K562 (cell line): ENCODE results near the gene SH3RF1. TPM values are rescaled to one million over a fixed set of nuclear protein-coding genes. Genes with fewer than 3 reads are reported as not detected.

Source experiments
- ATAC-seq: fragments of 200-7000 bp; cut with Tn5 transposase; 3 replicates; pipeline ENCODE4 v1.9.1; 2020; ENCODE audit warnings: moderate library complexity
- BruUV-seq: library from RNA; stranded (reverse); fragments of 400-500 nt; replicated peaks from 2 replicates; lab custom pipeline; 2021; lab: Mats Ljungman, UMichigan
- CTCF ChIA-PET: fragments of 300-600 bp; formaldehyde crosslinking; extraction: SDS; loops from one replicate; lab custom pipeline; 2021; ENCODE audit warnings: low intra/inter-chr PET ratio; lab: Yijun Ruan, JAX
- POLR2A ChIA-PET: fragments of 300-600, 350-650 bp; sonication (Branson Sonifier 250); formaldehyde crosslinking; extraction: SDS; loops from one replicate; lab custom pipeline; 2021; ENCODE audit warnings: antibody characterized with exemption, inconsistent platforms; lab: Yijun Ruan, JAX
- DNase-seq, 4 experiments: peaks; one replicate each; pipeline versions ENCODE4 v3.0.0 to v3.0.0-alpha.2; 2011 to 2018; ENCODE audit warnings: low spot score in 3 of 4, mixed read lengths in 3 of 4; ENCODE audit errors: extremely low read depth in 1 of 4
- FAIRE-seq: peaks from 2 replicates; lab custom pipeline; 2011; peaks lifted over from hg19 to GRCh38; lab: Jason Lieb, UNC
- H2AFZ ChIP-seq: 2 replicates; pipeline ENCODE4 v1.6.0; 2011; ENCODE audit warnings: low read depth, low read length, control low read depth, inconsistent platforms
- H3K27ac ChIP-seq: fragments of 200-600 bp; 3 replicates; pipeline ENCODE4 v1.8.0; 2011; ENCODE audit warnings: low read depth, mild to moderate bottlenecking, control low read depth, inconsistent platforms, low read length, moderate library complexity, mixed read lengths; ENCODE audit errors: extremely low read depth
- H3K27me3 ChIP-seq, 2 experiments: fragments of 300-600 bp in 1 of 2; 2 replicates in 1 of 2; 3 replicates in 1 of 2; pipeline versions ENCODE4 v1.6.0 to v1.8.0; 2011; ENCODE audit warnings: inconsistent platforms in 2 of 2, low read length in 2 of 2, mild to moderate bottlenecking in 1 of 2, mixed read lengths in 1 of 2, moderate library complexity in 1 of 2; ENCODE audit not compliant: control insufficient read depth in 2 of 2, insufficient read depth in 2 of 2
- H3K36me3 ChIP-seq: fragments of 300-600 bp; 3 replicates; pipeline ENCODE4 v1.8.0; 2011; ENCODE audit warnings: mild to moderate bottlenecking, low read length, inconsistent platforms; ENCODE audit not compliant: control insufficient read depth, insufficient read depth
- H3K4me1 ChIP-seq, 2 experiments: fragments of 200-600 bp in 1 of 2; replicated peaks in 1 of 2; 2 replicates in 1 of 2; 3 replicates in 1 of 2; pipeline versions ENCODE4 v1.5.1 to v1.8.0; 2011; ENCODE audit warnings: inconsistent platforms in 2 of 2, low read length in 2 of 2, mild to moderate bottlenecking in 1 of 2, mixed read lengths in 1 of 2, moderate library complexity in 1 of 2; ENCODE audit not compliant: control insufficient read depth in 2 of 2, insufficient read depth in 2 of 2
- H3K4me2 ChIP-seq: 2 replicates; pipeline ENCODE4 v1.6.1; 2011; ENCODE audit warnings: low read length, control low read depth, inconsistent platforms, mixed read lengths; ENCODE audit not compliant: insufficient read depth
- H3K4me3 ChIP-seq: fragments of 200-600 bp; sonication (generic), shearing (Covaris generic); 2 replicates; pipeline ENCODE4 v1.5.1; 2016; ENCODE audit warnings: control low read depth, inconsistent platforms
- H3K79me2 ChIP-seq: fragments of 200-600 bp; 3 replicates; pipeline ENCODE4 v1.8.0; 2011; ENCODE audit warnings: low read length, inconsistent platforms; ENCODE audit not compliant: control insufficient read depth, insufficient read depth
- H3K9ac ChIP-seq, 2 experiments: 2 replicates each; pipeline versions ENCODE4 v1.6.0 to v1.6.1; 2011; ENCODE audit warnings: low read depth in 2 of 2, low read length in 2 of 2, control low read depth in 1 of 2, inconsistent platforms in 1 of 2, mild to moderate bottlenecking in 1 of 2, mixed read lengths in 1 of 2; ENCODE audit not compliant: insufficient read depth in 1 of 2
- H3K9me1 ChIP-seq: one replicate; pipeline ENCODE4 v1.6.0; 2011; ENCODE audit warnings: inconsistent platforms, mild to moderate bottlenecking, low read length, moderate library complexity; ENCODE audit not compliant: control insufficient read depth, insufficient read depth
- H3K9me3 ChIP-seq: replicated peaks from 2 replicates; pipeline ENCODE4 v1.5.1; 2011; ENCODE audit warnings: low read depth, low read length, inconsistent platforms; ENCODE audit not compliant: control insufficient read depth, insufficient read depth
- H4K20me1 ChIP-seq: replicated peaks from 2 replicates; pipeline ENCODE4 v1.6.1; 2011; ENCODE audit warnings: low read length, inconsistent platforms, mixed read lengths; ENCODE audit not compliant: control insufficient read depth, insufficient read depth
- C11orf30 ChIP-seq: fragments of 450-650 bp; IDR thresholded peaks from 2 replicates; pipeline ENCODE4 v1.6.1; 2016; ENCODE audit warnings: low read depth, mild to moderate bottlenecking
- CBX1 ChIP-seq: sonication (generic); IDR thresholded peaks from 2 replicates; pipeline ENCODE4 v1.6.1; 2016; ENCODE audit warnings: antibody characterized with exemption, low read depth, mild to moderate bottlenecking
- DEAF1 ChIP-seq: fragments of 450-650 bp; formaldehyde crosslinking; IDR thresholded peaks from 2 replicates; pipeline ENCODE4 v1.4.0; 2020; ENCODE audit warnings: mild to moderate bottlenecking, moderate library complexity
- E2F6 ChIP-seq, 2 experiments: IDR thresholded peaks; 2 replicates each; pipeline ENCODE4 v1.6.1; 2011; ENCODE audit warnings: borderline replicate concordance in 1 of 2, control low read depth in 1 of 2, low read depth in 1 of 2, low read length in 1 of 2, mild to moderate bottlenecking in 1 of 2, mixed read lengths in 1 of 2, moderate library complexity in 1 of 2; ENCODE audit not compliant: insufficient read depth in 1 of 2, insufficient read length in 1 of 2, poor library complexity in 1 of 2, severe bottlenecking in 1 of 2; ENCODE audit errors: extremely low read depth in 1 of 2
- MAFF ChIP-seq: IDR thresholded peaks from 2 replicates; pipeline ENCODE4 v1.6.1; 2012; ENCODE audit warnings: low read length, improper control_type of control experiment
- MAFG ChIP-seq: fragments of 450-650 bp; conservative IDR thresholded peaks from 2 replicates; pipeline ENCODE4 v1.6.1; 2016; ENCODE audit warnings: missing genetic modification characterization, missing compliant biosample characterization
- PPARD ChIP-seq: fragments of 250-450 bp; sonication (Bioruptor Pico); IDR thresholded peaks from 2 replicates; pipeline ENCODE4 v1.8.0; 2022; ENCODE audit warnings: inconsistent platforms, mild to moderate bottlenecking, moderate library complexity
- RBM25 ChIP-seq: fragments of 200-400 bp; formaldehyde crosslinking; IDR thresholded peaks from 2 replicates; pipeline ENCODE4 v1.6.1; 2018; ENCODE audit warnings: low read length, low read depth, moderate library complexity; ENCODE audit not compliant: severe bottlenecking
- TBL1XR1 ChIP-seq, 2 experiments: IDR thresholded peaks; 2 replicates each; pipeline ENCODE4 v1.6.1; 2012; ENCODE audit warnings: improper control_type of control experiment in 2 of 2, low read length in 2 of 2, mild to moderate bottlenecking in 1 of 2
- ZBED1 ChIP-seq: IDR thresholded peaks from 2 replicates; pipeline ENCODE4 v1.6.1; 2014
- ZBTB5 ChIP-seq: fragments of 450-650 bp; IDR thresholded peaks from 2 replicates; pipeline ENCODE4 v1.6.1; 2017; ENCODE audit warnings: antibody characterized with exemption
- ZFX ChIP-seq: sonication (generic); formaldehyde crosslinking; IDR thresholded peaks from 2 replicates; pipeline ENCODE4 v1.8.0; 2022; ENCODE audit warnings: mild to moderate bottlenecking, missing genetic modification reagents, moderate library complexity
- ZNF124 ChIP-seq: sonication (generic); formaldehyde crosslinking; IDR thresholded peaks from 2 replicates; pipeline ENCODE4 v1.8.1; 2022; ENCODE audit warnings: missing genetic modification reagents
- ZNF316 ChIP-seq: fragments of 450-650 bp; IDR thresholded peaks from 2 replicates; pipeline ENCODE4 v1.6.1; 2016
- ZNF551 ChIP-seq: fragments of 250-450 bp; sonication (Bioruptor Pico); IDR thresholded peaks from 2 replicates; pipeline ENCODE4 v1.5.0; 2021; ENCODE audit warnings: mild to moderate bottlenecking, moderate library complexity
- ZNF717 ChIP-seq: fragments of 250-450 bp; sonication (Bioruptor Pico); IDR thresholded peaks from 2 replicates; pipeline ENCODE4 v1.5.0; 2021
- ZNF764 ChIP-seq: fragments of 250-450 bp; sonication (Bioruptor Pico); IDR thresholded peaks from 2 replicates; pipeline ENCODE4 v1.4.0; 2020; ENCODE audit warnings: low read depth, mild to moderate bottlenecking, moderate library complexity
- WGBS: fragments of 100-300 bp; shearing (Covaris generic); methylation state at CpG from one replicate; pipeline ENCODE4 v1.1.6; 2016; ENCODE audit warnings: low coverage, mixed read lengths; ENCODE audit not compliant: insufficient coverage; ENCODE audit errors: missing lambda C conversion rate; 5-methylcytosine and 5-hydroxymethylcytosine counted together
- in situ Hi-C: fragments of 300-500 bp; cut with MboI; formaldehyde crosslinking; loops from 4 replicates; pipeline ENCODE4 v1.15.0; 2018; ENCODE audit warnings: inconsistent platforms, mixed read lengths
- intact Hi-C: fragments of 100-400 bp; cut with micrococcal nuclease; formaldehyde crosslinking; loops from 2 replicates; pipeline ENCODE4 v1.14.2; 2022
- polyA plus RNA-seq, 8 experiments: library from polyadenylated mRNA; depleted of rRNA in 4 of 8; stranded (reverse) in 5 of 8; unstranded in 3 of 8; fragments of >200 nt; fragmentation: Nextera tagmentation in 2 of 8; fragmentation: Illumina TruSeq in 1 of 8; extraction: Ambion mirVana in 2 of 8; extraction: Trizol in 1 of 8; gene quantifications; 2 replicates each; pipeline versions ENCODE4 v1.2.1 to v1.2.3, GENCODE V29; 2011 to 2014; ENCODE audit warnings: inconsistent platforms in 1 of 8, missing spikeins in 1 of 8
- total RNA-seq, 7 experiments: library from RNA; depleted of rRNA in 6 of 7; stranded (reverse); fragments of >200 nt in 6 of 7; fragmentation: Illumina TruSeq in 2 of 7; extraction: Trizol in 2 of 7; gene quantifications; 2 replicates each; pipeline versions ENCODE4 v1.2.1 to v1.2.3, GENCODE V29; 2011 to 2021; ENCODE audit warnings: low replicate concordance in 1 of 7

Gene SH3RF1
- total and polyA plus RNA-seq, 9 of the 15 experiments (the other 6 are each of a cell fraction or from before 2014, with no cell fraction given): 0.04 to 0.16 (median 0.11) TPM; not detected in 6

- H3K4me3 ChIP-seq: no peak overlapping the region
- no peaks in the 10 kb centered on the region for H4K20me1 ChIP-seq
- BruUV-seq: no TSS peak
- no peak overlapping the region for H3K4me2 ChIP-seq
- ChIA-PET CTCF (no interaction called here), POLR2A (no interaction called here)
- WGBS: 3% methylated on average over 2 of the region's 2 CpGs
- H3K27ac ChIP-seq: no peak overlapping the region
- no peak overlapping the region for H2AFZ ChIP-seq
- no peak for DNase-seq
- no peak for FAIRE-seq
- no peak overlapping the region for H3K9ac ChIP-seq
- intact Hi-C loops (no loop called here), in situ Hi-C loops (no loop called here)
- no peaks in the 10 kb centered on the region for H3K79me2 ChIP-seq
- H3K9me3 ChIP-seq: no peaks in the 10 kb centered on the region
- H3K27me3 ChIP-seq: no peaks in the 10 kb centered on the region; a peak in 1 of 5 replicates
- H3K9me1 ChIP-seq: no peaks in the 10 kb centered on the region
- H3K4me1 ChIP-seq: no peaks in the 10 kb centered on the region
- ATAC-seq: no peak
- no peaks in the 10 kb centered on the region for H3K36me3 ChIP-seq
- TF ChIP-seq MAFF (peak; percentile 36), C11orf30 (peak; percentile 58), E2F6 (IDR thresholded peaks at IDR 0.05; ENCODE audit: borderline replicate concordance in 1 of 2, extremely low read depth in 1 of 2, insufficient read depth in 1 of 2, insufficient read length in 1 of 2, low read depth in 1 of 2, low read length in 1 of 2, poor library complexity in 1 of 2, severe bottlenecking in 1 of 2) (no peak), RBM25 (no peak), ZBED1 (no peak), CBX1 (no peak), ZNF551 (no peak), TBL1XR1 (IDR thresholded peaks at IDR 0.05; ENCODE audit: low read length in 2 of 2) (no peak), ZNF124 (CRISPR knock-in tag) (no peak), ZNF316 (peak; percentile 57), ZBTB5 (no peak), DEAF1 (CRISPR knock-in tag) (no peak), ZFX (no peak), ZNF764 (no peak), ZNF717 (CRISPR knock-in tag) (no peak), MAFG (tag) (peak; percentile 72), PPARD (CRISPR knock-in tag) (no peak)
Measured at GRCh38 chr4:169142391-169142790, 128.4 kb downstream of the SH3RF1 start.
